Sigmoid colon (tissue), 7 donors: ENCODE data around the gene MRPL58. TPM values are rescaled to one million over a fixed set of nuclear protein-coding genes. Genes with fewer than 3 reads are reported as not detected.
"Not testable (repeated sequence)": the region's sequence is repeated elsewhere in the genome, so short reads cannot be mapped to it uniquely, and the experiment has no call there.

ENCODE experiments used
- DNase-seq: peaks from one replicate; pipeline ENCODE4 v3.0.0-alpha.2; 2019
- H3K27ac ChIP-seq, 4 donors: fragments of 200-600 bp; sonication (generic); one replicate each; pipeline ENCODE4 v1.5.1; 2016 to 2019; ENCODE audit warnings: mild to moderate bottlenecking in 1 of 4
- H3K27me3 ChIP-seq, 3 donors: fragments of 200-600 bp; sonication (generic); one replicate each; pipeline ENCODE4 v1.5.1; 2019; ENCODE audit warnings: mild to moderate bottlenecking in 1 of 3
- H3K36me3 ChIP-seq, 4 donors: fragments of 200-600 bp; sonication (generic); one replicate each; pipeline ENCODE4 v1.5.1; 2016 to 2019
- H3K4me1 ChIP-seq, 4 donors: fragments of 200-600 bp; sonication (generic); one replicate each; pipeline ENCODE4 v1.5.1; 2017 to 2019
- H3K4me3 ChIP-seq, 4 donors: fragments of 200-600 bp; sonication (generic); one replicate each; pipeline ENCODE4 v1.5.1; 2017 to 2019; ENCODE audit warnings: mild to moderate bottlenecking in 2 of 4, moderate library complexity in 1 of 4
- H3K9me3 ChIP-seq, 4 donors: fragments of 200-600 bp in 3 of 4; sonication (generic) in 3 of 4; one replicate each; pipeline versions ENCODE4 v1.5.1 to v1.6.1; 2013 to 2019
- EP300 ChIP-seq, 4 donors: sonication (generic); formaldehyde crosslinking; IDR thresholded peaks; one replicate each; pipeline ENCODE4 v1.6.1; 2017; ENCODE audit warnings: antibody characterized with exemption in 4 of 4
- POLR2A ChIP-seq, 2 donors: fragments of 450-650 bp; IDR thresholded peaks; one replicate each; pipeline ENCODE4 v1.6.1; 2016; ENCODE audit warnings: antibody characterized with exemption in 2 of 2, mild to moderate bottlenecking in 2 of 2, moderate library complexity in 2 of 2
- POLR2AphosphoS5 ChIP-seq, 4 donors: sonication (generic); formaldehyde crosslinking; IDR thresholded peaks; one replicate each; pipeline ENCODE4 v1.6.1; 2017; ENCODE audit warnings: antibody characterized with exemption in 4 of 4
- WGBS, 2 donors: extraction: QIAGEN DNeasy Blood & Tissue Kit; methylation state at CpG; one replicate each; pipeline ENCODE4 v1.1.7; 2013; 5-methylcytosine and 5-hydroxymethylcytosine counted together
- intact Hi-C: fragments of 100-400 bp; cut with DNase I; formaldehyde crosslinking; loops from one replicate; pipeline ENCODE4 v1.15.1; 2023
- polyA plus RNA-seq, 3 donors: library from polyadenylated mRNA; stranded (reverse); fragments of 200-250 nt; gene quantifications; one replicate each; pipeline ENCODE4 v1.2.3, GENCODE V29; 2013
- total RNA-seq, 4 donors: library from RNA; depleted of rRNA; stranded (reverse); fragments of >200 nt; gene quantifications; one replicate each; pipeline ENCODE4 v1.1.0, GENCODE V29; 2016
- TF ChIP-seq, protein P1 (sequence below), 4 experiments: fragments of 450-650 bp in 3 of 4; fragments of 200-600 bp in 1 of 4; IDR thresholded peaks; one replicate each; pipeline ENCODE4 v1.5.1; 2016 to 2019; ENCODE audit warnings: antibody characterized with exemption in 4 of 4, mild to moderate bottlenecking in 3 of 4, moderate library complexity in 2 of 4
- donor health status: healthy with polysubstance abuse.
- donor health status: Bipolar disorder and iron deficiency.
- donor health status: healthy.

Gene MRPL58
- 100 to 1,000 TPM in 1 of 4 donors, 10 to 100 TPM in 3; 46.3 to 104 (median 62.5) TPM for total RNA-seq
- polyA plus RNA-seq, result 10 to 100 TPM; 36.6 to 56.9 (median 53.0) TPM

DNA sequence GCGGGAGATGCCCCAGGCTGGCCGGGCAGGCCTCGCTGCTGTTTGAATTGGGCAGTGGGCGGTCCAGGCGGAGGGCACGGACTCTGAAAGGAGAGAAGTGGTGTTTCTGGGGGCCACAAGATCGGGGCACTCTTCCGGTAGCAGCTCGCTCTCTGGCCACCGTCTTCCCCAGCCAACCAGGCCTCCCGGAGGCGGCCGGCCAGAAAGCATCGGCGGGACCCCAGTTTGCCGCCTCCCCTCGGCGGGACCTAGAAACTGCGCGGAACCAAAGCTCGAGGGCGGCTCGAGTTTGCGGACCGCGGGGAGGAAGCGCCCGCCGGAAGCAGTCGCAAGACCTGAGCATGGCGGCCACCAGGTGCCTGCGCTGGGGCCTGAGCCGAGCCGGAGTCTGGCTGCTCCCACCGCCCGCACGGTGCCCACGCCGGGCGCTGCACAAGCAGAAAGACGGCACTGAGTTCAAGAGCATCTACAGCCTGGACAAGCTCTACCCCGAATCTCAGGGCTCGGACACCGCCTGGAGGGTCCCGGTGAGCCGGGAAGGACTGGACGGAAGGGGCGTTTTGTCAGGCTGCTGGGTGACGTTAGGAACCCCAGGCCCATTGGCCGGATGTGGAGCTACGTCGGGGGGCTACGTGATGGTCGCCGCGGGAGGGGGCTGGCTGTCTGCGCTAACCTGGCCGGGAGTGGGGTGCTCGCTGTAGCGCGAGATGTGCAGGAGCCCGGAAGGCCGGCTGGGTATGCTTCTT lies at the start of gene MRPL58:
Gene MRPL58, plus strand, starts transcription at position 325 of the 746 bp plus-strand sequence. Its CDS starts 17 bp downstream, at position 342.
- H3K27ac ChIP-seq, result peak within 1 kb of the TSS; percentile 93 to 99 (median 96)
- peaks cover 0 to 34% (median 29%) of the 10 kb centered on the region in 4 donors for H3K4me1 ChIP-seq
- DNase-seq, result peak; percentile 93
- peak; percentile 59 to 79 (median 72) for TF ChIP-seq POLR2AphosphoS5 (IDR thresholded peaks at IDR 0.05)
- peak in 1 of 2 donors; percentile 5 for TF ChIP-seq POLR2A (IDR thresholded peaks at IDR 0.05)
- TF ChIP-seq, protein P1, sequence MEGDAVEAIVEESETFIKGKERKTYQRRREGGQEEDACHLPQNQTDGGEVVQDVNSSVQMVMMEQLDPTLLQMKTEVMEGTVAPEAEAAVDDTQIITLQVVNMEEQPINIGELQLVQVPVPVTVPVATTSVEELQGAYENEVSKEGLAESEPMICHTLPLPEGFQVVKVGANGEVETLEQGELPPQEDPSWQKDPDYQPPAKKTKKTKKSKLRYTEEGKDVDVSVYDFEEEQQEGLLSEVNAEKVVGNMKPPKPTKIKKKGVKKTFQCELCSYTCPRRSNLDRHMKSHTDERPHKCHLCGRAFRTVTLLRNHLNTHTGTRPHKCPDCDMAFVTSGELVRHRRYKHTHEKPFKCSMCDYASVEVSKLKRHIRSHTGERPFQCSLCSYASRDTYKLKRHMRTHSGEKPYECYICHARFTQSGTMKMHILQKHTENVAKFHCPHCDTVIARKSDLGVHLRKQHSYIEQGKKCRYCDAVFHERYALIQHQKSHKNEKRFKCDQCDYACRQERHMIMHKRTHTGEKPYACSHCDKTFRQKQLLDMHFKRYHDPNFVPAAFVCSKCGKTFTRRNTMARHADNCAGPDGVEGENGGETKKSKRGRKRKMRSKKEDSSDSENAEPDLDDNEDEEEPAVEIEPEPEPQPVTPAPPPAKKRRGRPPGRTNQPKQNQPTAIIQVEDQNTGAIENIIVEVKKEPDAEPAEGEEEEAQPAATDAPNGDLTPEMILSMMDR (IDR thresholded peaks at IDR 0.05), result peak; percentile 51 to 73 (median 57)
- TF ChIP-seq EP300 (IDR thresholded peaks at IDR 0.05), result no peak
- H3K9me3 ChIP-seq, result no peaks in the 10 kb centered on the region
- WGBS, 2 donors, result 1 to 2% methylated on average over 63 of the region's 63 CpGs
- intact Hi-C loops, result loop anchor here (1.0 kb wide), 3 partner anchors 20 to 51 kb away; no protein-coding TSS in a partner anchor
- peak within 1 kb of the TSS; percentile 76 to 82 (median 78) for H3K4me3 ChIP-seq
- no peaks in the 10 kb centered on the region for H3K27me3 ChIP-seq
- peaks cover 0 to 12% (median 0%) of the 10 kb centered on the region in 4 donors for H3K36me3 ChIP-seq

DNA sequence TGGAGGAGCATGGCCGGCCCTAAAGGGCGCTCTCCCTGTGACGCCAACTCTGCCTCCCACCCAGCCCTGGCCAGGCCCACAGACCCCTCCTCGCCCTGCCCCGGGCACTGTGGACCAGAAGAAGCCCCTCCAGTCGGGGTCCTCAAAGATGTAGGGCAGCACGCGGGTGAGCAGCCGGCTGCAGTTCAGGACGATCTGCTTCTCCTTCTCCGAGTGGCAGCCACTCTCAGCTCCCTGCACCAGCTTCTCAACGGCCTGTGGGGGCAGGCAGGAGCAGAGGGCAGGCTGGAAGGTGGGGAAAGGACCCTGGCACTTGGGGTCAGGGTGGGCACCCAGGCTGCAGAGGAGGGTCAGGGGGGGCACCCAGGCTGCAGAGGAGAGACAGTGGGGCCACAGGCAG lies 48.8 kb upstream of the MRPL58 start:
- Histone ChIP-seq H3K27ac (no peak overlapping the region), H3K36me3 (no peaks in the 10 kb centered on the region), H3K27me3 (no peaks in the 10 kb centered on the region), H3K9me3 (no peaks in the 10 kb centered on the region), H3K4me3 (no peak overlapping the region), H3K4me1 (peaks cover 0 to 4% (median 2%) of the 10 kb centered on the region in 4 donors)
- WGBS, 2 donors, result 77 to 88% methylated on average over 12 of the region's 12 CpGs
- intact Hi-C loops, result no loop called here
- TF ChIP-seq EP300 (IDR thresholded peaks at IDR 0.05) (no peak), POLR2AphosphoS5 (IDR thresholded peaks at IDR 0.05) (no peak), POLR2A (IDR thresholded peaks at IDR 0.05) (no peak)
- TF ChIP-seq, protein P1 (IDR thresholded peaks at IDR 0.05), result no peak
- no peak for DNase-seq

DNA sequence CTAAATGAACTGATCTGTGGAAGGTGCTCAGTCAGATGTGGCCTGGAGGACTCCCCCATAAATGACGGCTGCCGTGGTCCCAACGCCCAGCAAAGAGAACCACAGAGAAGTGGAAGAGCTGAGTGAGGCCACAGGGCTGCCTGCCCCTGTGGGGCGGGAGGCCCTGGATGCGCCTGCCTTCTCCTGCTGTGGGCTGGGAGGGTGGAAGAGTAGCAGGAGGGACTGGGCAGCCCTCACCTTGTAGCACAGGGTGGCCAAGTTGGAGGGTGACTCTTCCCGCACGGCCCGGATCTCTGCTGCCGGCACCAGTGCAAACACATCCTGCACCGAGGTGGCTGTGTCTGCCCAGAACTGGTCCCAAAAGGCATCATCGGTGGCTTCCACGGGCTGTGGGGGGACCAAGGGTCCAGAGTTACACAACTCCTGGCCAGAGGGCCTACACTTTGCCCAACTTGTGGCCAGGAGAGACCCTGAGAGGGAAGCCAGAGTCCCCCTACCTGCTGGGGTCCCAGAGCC lies 48.2 kb upstream of the MRPL58 start:
- Histone ChIP-seq H3K36me3 (no peaks in the 10 kb centered on the region), H3K27me3 (no peaks in the 10 kb centered on the region), H3K4me3 (no peak overlapping the region), H3K27ac (no peak overlapping the region), H3K4me1 (peaks cover 0 to 4% (median 2%) of the 10 kb centered on the region in 4 donors), H3K9me3 (no peaks in the 10 kb centered on the region)
- DNase-seq, result no peak
- intact Hi-C loops, result no loop called here
- 92 to 94% methylated on average over 12 of the region's 12 CpGs for WGBS, 2 donors
- TF ChIP-seq POLR2A (IDR thresholded peaks at IDR 0.05), result no peak
- no peak for TF ChIP-seq EP300 (IDR thresholded peaks at IDR 0.05)

DNA sequence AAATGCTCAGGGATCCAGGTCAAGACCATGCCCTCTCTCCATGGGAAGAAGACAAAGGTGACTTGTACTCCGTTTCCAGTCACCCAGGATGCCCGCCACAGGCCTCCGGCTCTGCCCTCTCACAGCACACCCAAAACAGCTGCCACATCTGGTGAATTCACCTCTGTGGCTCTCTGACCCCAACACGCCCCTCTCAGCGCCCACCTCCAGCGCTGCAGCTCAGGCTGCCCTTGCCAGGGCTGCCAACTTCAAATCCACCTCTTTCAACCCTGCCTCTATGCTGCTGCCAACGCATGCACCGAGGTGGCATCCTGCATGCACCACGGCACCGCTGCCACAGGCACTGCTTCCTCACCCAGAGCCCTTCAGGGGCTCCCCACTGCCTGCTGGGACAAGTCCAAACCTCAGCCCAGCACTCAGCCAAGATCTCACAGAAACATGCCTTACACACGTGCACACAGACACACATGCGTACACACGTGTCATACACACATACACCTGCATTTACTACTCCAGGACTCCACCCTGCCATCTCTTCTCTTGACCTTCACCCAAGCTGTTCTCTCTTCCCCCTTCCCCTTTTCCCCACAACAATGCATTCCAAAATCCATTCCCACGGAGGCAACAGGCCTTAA lies 47.4 kb upstream of the MRPL58 start:
- Histone ChIP-seq H3K4me3 (no peak overlapping the region), H3K36me3 (no peaks in the 10 kb centered on the region), H3K27me3 (no peaks in the 10 kb centered on the region), H3K4me1 (peaks cover 0 to 4% (median 2%) of the 10 kb centered on the region in 4 donors), H3K9me3 (no peaks in the 10 kb centered on the region), H3K27ac (no peak overlapping the region)
- intact Hi-C loops, result no loop called here
- TF ChIP-seq EP300 (IDR thresholded peaks at IDR 0.05), result no peak
- TF ChIP-seq POLR2A (IDR thresholded peaks at IDR 0.05), result no peak
- no peak for TF ChIP-seq POLR2AphosphoS5 (IDR thresholded peaks at IDR 0.05)
- TF ChIP-seq, protein P1 (IDR thresholded peaks at IDR 0.05), result no peak
- 86 to 88% methylated on average over 14 of the region's 14 CpGs for WGBS, 2 donors
- DNase-seq, result no peak

DNA sequence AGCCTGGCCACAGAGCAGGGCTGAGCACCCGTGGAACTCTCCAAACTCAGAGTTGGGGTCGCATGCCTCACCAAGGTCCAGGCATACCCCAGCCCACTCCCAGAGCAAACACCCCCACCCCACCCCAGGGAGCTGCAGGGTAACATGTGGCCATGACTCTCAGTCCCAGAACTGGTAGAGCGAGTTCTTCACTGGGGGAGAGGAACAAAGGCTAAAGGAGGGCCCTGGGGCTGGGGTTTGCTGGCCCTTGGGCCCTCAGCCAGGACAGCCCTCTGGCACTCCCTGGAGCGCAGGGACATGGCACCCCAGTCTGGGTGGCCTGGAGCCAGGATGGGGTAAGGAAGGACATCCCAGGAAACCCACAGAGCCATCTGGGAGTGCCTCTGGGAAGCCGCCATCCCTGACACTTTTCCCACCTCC lies 44.1 kb upstream of the MRPL58 start:
- 19 to 76% methylated on average over 5 of the region's 5 CpGs for WGBS, 2 donors
- no peak for DNase-seq
- Histone ChIP-seq H3K27me3 (peaks cover 9 to 23% (median 17%) of the 10 kb centered on the region in 3 donors), H3K36me3 (no peaks in the 10 kb centered on the region), H3K9me3 (no peaks in the 10 kb centered on the region), H3K4me3 (no peak overlapping the region), H3K4me1 (peaks cover 0 to 24% (median 22%) of the 10 kb centered on the region in 4 donors), H3K27ac (no peak overlapping the region)
- intact Hi-C loops, result no loop called here
- TF ChIP-seq, protein P1 (IDR thresholded peaks at IDR 0.05), result no peak
- TF ChIP-seq POLR2A (IDR thresholded peaks at IDR 0.05), result no peak
- no peak for TF ChIP-seq POLR2AphosphoS5 (IDR thresholded peaks at IDR 0.05)
- no peak for TF ChIP-seq EP300 (IDR thresholded peaks at IDR 0.05)

DNA sequence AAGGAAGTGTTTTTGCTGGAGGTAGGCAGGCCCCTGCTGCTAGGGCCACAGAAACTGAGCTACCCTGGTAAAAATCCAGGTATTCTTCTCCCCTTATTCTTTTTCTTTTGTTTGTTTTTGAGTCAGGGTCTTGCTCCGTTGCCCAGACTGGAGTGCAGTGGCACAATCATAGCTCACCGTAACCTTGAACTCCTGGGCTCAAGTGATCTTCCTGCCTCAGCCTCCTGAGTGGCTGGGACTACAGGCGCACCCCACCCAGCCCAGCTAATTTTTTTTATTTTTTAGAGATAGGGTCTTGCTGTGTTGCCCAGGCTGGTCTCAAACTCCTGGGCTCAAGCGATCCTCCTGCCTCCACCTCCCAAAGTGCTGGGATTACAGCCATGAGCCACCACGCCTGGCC lies 43.0 kb upstream of the MRPL58 start:
- H3K4me3 ChIP-seq, H3K36me3 ChIP-seq, intact Hi-C loops, H3K9me3 ChIP-seq, H3K27ac ChIP-seq, DNase-seq: not testable (repeated sequence)
- 94 to 96% methylated on average over 5 of the region's 5 CpGs for WGBS, 2 donors
- Histone ChIP-seq H3K27me3 (peaks cover 9 to 23% (median 23%) of the 10 kb centered on the region in 3 donors), H3K4me1 (peaks cover 0 to 24% (median 22%) of the 10 kb centered on the region in 4 donors)
